GM18511 (cell line): ENCODE results near the gene HRAS.

ENCODE experiments used
- ATAC-seq: cut with Tn5 transposase; IDR thresholded peaks from one replicate; pipeline ENCODE4 v1.9.1; 2021; ENCODE audit warnings: mild to moderate bottlenecking, moderate library complexity; ENCODE audit not compliant: unreplicated experiment

Gene HRAS

GRCh38 chr11:554428-555226 is 19.3 kb upstream of the HRAS start:
- no peak for ATAC-seq

GRCh38 chr11:553988-554340 is 18.6 kb upstream of the HRAS start:
- ATAC-seq = no peak

- no peak for ATAC-seq
Observed at GRCh38 chr11:553083-553987, 18.0 kb upstream of the HRAS start.

- no peak for ATAC-seq
Observed at GRCh38 chr11:551596-551995, 16.2 kb upstream of the HRAS start.

- no peak for ATAC-seq
Observed at GRCh38 chr11:551131-551530, 15.8 kb upstream of the HRAS start.

GRCh38 chr11:550746-551085 is 15.3 kb upstream of the HRAS start:
- no peak for ATAC-seq

GRCh38 chr11:550021-550745 is 14.8 kb upstream of the HRAS start:
- ATAC-seq = no peak

GRCh38 chr11:548700-549603 is 13.6 kb upstream of the HRAS start:
- no peak for ATAC-seq

GRCh38 chr11:545171-545570 is 9.8 kb upstream of the HRAS start:
- ATAC-seq = no peak

- ATAC-seq = no peak
Observed at GRCh38 chr11:544817-545166, 9.4 kb upstream of the HRAS start.

GRCh38 chr11:541433-541885 is 6.1 kb upstream of the HRAS start:
- ATAC-seq = no peak

- no peak for ATAC-seq
Observed at GRCh38 chr11:540583-541432, 5.4 kb upstream of the HRAS start.

- no peak for ATAC-seq
Observed at GRCh38 chr11:539971-540481, 4.7 kb upstream of the HRAS start.

GRCh38 chr11:538431-539051 is 3.2 kb upstream of the HRAS start:
- no peak for ATAC-seq

- no peak for ATAC-seq
Observed at GRCh38 chr11:537622-538430, 2.5 kb upstream of the HRAS start.

- peak; percentile 59 for ATAC-seq
Observed at GRCh38 chr11:536841-537621, 1.7 kb upstream of the HRAS start, which contains the start of gene LRRC56. Gene LRRC56 (plus strand): TSS chr11:537527. CDS start chr11:540685, 3,158 bp downstream.

GRCh38 chr11:535210-535518 is 212 bp downstream of the HRAS start:
- peak; percentile 18 for ATAC-seq
